Measurements from ENCODE around the gene GDPD4. TPM values are rescaled to one million over a fixed set of nuclear protein-coding genes. Genes with fewer than 3 reads are reported as not detected.

Gene GDPD4
- total RNA-seq, 1 experiment from 2014 or later, result not detected

DNA sequence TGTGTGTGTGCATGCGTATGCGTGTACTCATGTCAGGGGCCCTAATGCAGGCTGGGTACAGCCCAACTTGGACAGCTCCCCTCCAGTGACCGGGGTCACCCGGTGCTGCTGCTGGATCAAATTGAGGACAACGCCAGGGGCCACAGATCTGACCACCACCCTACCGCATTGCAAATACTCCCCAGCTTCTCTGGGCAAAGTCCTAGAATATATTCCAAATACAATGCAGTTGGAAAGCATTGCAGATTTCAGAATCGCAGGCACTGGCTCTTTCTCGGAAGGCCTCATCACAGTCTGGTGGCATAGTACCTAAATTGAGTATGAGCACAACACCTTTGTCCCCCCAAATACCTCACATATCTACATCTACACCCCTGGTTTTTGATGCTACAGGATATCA, 130.2 kb downstream of the GDPD4 start:
- in situ Hi-C loops (cut with HindIII; ENCODE audit: low pct_unique_long_range_greater_than_20kb, low sequenced_read_pairs), result no loop called here
- ATAC-seq (no peak), DNase-seq (ENCODE audit: low read depth, low spot score) (no peak)
- Histone ChIP-seq H3K36me3 (ENCODE audit: control insufficient read depth, insufficient read depth, low read length) (no peaks in the 10 kb centered on the region), H3K27me3 (ENCODE audit: control insufficient read depth, insufficient read depth, low read length) (no peaks in the 10 kb centered on the region), H3K4me1 (ENCODE audit: control insufficient read depth, insufficient read depth, low read length) (no peaks in the 10 kb centered on the region), H3K9me3 (ENCODE audit: control insufficient read depth, insufficient read depth, low read depth, low read length) (no peaks in the 10 kb centered on the region), H3K27ac (ENCODE audit: low read length) (no peak overlapping the region), H3K4me3 (ENCODE audit: low read depth in 2 of 2, low read length in 2 of 2) (no peak overlapping the region)
- TF ChIP-seq POLR2AphosphoS5 (IDR thresholded peaks at IDR 0.05; ENCODE audit: low read depth, low read length) (no peak), TCF7L2 (IDR thresholded peaks at IDR 0.05; ENCODE audit: low read depth, low read length) (no peak)
- intact Hi-C loops (cut with micrococcal nuclease; ENCODE audit: unreplicated experiment), result no loop called here
- ChIA-PET POLR2A (no interaction called here), CTCF (interaction anchor here (0.5 kb wide), 1 partner anchor 77 kb away, joined by 4 read pairs; no protein-coding TSS in a partner anchor)
- BruUV-seq (replicated peaks), result no TSS peak

DNA sequence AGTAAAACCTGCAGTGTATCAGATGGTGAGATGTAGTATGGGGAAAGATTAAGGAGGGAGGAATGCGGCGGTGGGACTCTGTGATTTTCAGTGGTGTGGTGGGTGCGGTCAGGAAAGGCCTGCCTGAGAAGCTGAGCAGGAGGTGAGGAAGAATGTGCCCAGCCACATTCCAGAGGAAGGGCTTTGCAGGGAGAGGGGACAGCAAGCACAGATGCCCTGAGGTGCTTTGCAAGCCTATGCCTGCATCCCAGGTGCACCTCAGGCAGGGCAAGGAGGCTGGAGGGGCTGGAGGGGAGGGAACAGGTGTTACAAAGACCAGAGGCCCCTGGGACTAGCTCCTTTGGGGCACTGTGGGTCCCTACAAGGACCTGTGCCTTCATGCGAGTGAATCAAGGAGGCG, 131.4 kb downstream of the GDPD4 start:
- Histone ChIP-seq H3K4me3 (ENCODE audit: low read depth in 2 of 2, low read length in 2 of 2) (no peak overlapping the region), H3K27ac (ENCODE audit: low read length) (no peak overlapping the region), H3K9me3 (ENCODE audit: control insufficient read depth, insufficient read depth, low read depth, low read length) (no peaks in the 10 kb centered on the region), H3K36me3 (ENCODE audit: control insufficient read depth, insufficient read depth, low read length) (no peaks in the 10 kb centered on the region), H3K27me3 (ENCODE audit: control insufficient read depth, insufficient read depth, low read length) (no peaks in the 10 kb centered on the region; the same call in 1 of the 2 replicates), H3K4me1 (ENCODE audit: control insufficient read depth, insufficient read depth, low read length) (no peaks in the 10 kb centered on the region)
- intact Hi-C loops (cut with micrococcal nuclease; ENCODE audit: unreplicated experiment), result no loop called here
- ChIA-PET CTCF (no interaction called here), POLR2A (no interaction called here)
- in situ Hi-C loops (cut with HindIII; ENCODE audit: low pct_unique_long_range_greater_than_20kb, low sequenced_read_pairs), result no loop called here
- DNase-seq (ENCODE audit: low read depth, low spot score) (no peak), ATAC-seq (no peak)
- BruUV-seq (replicated peaks), result no TSS peak
- TF ChIP-seq TCF7L2 (IDR thresholded peaks at IDR 0.05; ENCODE audit: low read depth, low read length) (no peak), POLR2AphosphoS5 (IDR thresholded peaks at IDR 0.05; ENCODE audit: low read depth, low read length) (no peak), SIN3A (IDR thresholded peaks at IDR 0.05; ENCODE audit: borderline replicate concordance, insufficient read depth, low read depth, low read length) (no peak)
- TF ChIP-seq, protein P1, sequence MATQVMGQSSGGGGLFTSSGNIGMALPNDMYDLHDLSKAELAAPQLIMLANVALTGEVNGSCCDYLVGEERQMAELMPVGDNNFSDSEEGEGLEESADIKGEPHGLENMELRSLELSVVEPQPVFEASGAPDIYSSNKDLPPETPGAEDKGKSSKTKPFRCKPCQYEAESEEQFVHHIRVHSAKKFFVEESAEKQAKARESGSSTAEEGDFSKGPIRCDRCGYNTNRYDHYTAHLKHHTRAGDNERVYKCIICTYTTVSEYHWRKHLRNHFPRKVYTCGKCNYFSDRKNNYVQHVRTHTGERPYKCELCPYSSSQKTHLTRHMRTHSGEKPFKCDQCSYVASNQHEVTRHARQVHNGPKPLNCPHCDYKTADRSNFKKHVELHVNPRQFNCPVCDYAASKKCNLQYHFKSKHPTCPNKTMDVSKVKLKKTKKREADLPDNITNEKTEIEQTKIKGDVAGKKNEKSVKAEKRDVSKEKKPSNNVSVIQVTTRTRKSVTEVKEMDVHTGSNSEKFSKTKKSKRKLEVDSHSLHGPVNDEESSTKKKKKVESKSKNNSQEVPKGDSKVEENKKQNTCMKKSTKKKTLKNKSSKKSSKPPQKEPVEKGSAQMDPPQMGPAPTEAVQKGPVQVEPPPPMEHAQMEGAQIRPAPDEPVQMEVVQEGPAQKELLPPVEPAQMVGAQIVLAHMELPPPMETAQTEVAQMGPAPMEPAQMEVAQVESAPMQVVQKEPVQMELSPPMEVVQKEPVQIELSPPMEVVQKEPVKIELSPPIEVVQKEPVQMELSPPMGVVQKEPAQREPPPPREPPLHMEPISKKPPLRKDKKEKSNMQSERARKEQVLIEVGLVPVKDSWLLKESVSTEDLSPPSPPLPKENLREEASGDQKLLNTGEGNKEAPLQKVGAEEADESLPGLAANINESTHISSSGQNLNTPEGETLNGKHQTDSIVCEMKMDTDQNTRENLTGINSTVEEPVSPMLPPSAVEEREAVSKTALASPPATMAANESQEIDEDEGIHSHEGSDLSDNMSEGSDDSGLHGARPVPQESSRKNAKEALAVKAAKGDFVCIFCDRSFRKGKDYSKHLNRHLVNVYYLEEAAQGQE (IDR thresholded peaks at IDR 0.05; ENCODE audit: insufficient read depth in 1 of 2, low read depth in 2 of 2, low read length in 1 of 2), result no peak
- TF ChIP-seq, protein P2, sequence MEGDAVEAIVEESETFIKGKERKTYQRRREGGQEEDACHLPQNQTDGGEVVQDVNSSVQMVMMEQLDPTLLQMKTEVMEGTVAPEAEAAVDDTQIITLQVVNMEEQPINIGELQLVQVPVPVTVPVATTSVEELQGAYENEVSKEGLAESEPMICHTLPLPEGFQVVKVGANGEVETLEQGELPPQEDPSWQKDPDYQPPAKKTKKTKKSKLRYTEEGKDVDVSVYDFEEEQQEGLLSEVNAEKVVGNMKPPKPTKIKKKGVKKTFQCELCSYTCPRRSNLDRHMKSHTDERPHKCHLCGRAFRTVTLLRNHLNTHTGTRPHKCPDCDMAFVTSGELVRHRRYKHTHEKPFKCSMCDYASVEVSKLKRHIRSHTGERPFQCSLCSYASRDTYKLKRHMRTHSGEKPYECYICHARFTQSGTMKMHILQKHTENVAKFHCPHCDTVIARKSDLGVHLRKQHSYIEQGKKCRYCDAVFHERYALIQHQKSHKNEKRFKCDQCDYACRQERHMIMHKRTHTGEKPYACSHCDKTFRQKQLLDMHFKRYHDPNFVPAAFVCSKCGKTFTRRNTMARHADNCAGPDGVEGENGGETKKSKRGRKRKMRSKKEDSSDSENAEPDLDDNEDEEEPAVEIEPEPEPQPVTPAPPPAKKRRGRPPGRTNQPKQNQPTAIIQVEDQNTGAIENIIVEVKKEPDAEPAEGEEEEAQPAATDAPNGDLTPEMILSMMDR (IDR thresholded peaks at IDR 0.05), result no peak

DNA sequence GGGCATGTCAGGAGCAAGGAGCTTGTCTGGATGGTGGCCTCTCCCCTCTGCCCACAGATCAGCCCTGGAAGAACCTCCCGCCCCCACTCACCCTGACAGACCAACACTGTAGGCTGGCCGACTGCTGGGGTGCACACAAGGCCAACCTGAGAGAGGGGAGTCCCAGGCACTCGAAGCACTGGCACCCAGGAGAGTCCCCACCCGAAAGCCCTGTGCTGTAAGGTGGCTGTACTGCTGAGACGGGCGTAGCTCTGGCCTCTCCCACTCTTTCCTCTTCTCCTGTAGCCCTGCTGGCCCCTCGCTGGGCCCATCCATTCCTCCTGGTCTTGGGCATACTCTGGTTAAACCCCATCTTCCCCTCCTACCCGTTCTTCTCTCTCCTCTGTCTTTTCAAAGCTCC, 133.7 kb downstream of the GDPD4 start:
- Histone ChIP-seq H3K9me3 (ENCODE audit: control insufficient read depth, insufficient read depth, low read depth, low read length) (no peaks in the 10 kb centered on the region), H3K36me3 (ENCODE audit: control insufficient read depth, insufficient read depth, low read length) (no peaks in the 10 kb centered on the region), H3K27ac (ENCODE audit: low read length) (no peak overlapping the region), H3K27me3 (ENCODE audit: control insufficient read depth, insufficient read depth, low read length) (peaks cover 4% of the 10 kb centered on the region), H3K4me3 (ENCODE audit: low read depth in 2 of 2, low read length in 2 of 2) (no peak overlapping the region), H3K4me1 (ENCODE audit: control insufficient read depth, insufficient read depth, low read length) (no peaks in the 10 kb centered on the region)
- ChIA-PET CTCF (no interaction called here), POLR2A (no interaction called here)
- DNase-seq (ENCODE audit: low read depth, low spot score), result no peak
- TF ChIP-seq, protein P2 (IDR thresholded peaks at IDR 0.05), result no peak
- TF ChIP-seq POLR2AphosphoS5 (IDR thresholded peaks at IDR 0.05; ENCODE audit: low read depth, low read length), result no peak
- TF ChIP-seq, protein P1 (IDR thresholded peaks at IDR 0.05; ENCODE audit: insufficient read depth in 1 of 2, low read depth in 2 of 2, low read length in 1 of 2), result no peak
- no peak for TF ChIP-seq SIN3A (IDR thresholded peaks at IDR 0.05; ENCODE audit: borderline replicate concordance, insufficient read depth, low read depth, low read length)
- TF ChIP-seq TCF7L2 (IDR thresholded peaks at IDR 0.05; ENCODE audit: low read depth, low read length), result no peak
- intact Hi-C loops (cut with micrococcal nuclease; ENCODE audit: unreplicated experiment) (no loop called here), in situ Hi-C loops (cut with HindIII; ENCODE audit: low pct_unique_long_range_greater_than_20kb, low sequenced_read_pairs) (no loop called here)
- BruUV-seq (replicated peaks), result no TSS peak
- ATAC-seq, result no peak
